LNCaP clone FGC (cell line): ENCODE measurements around the gene CFAP73.

ENCODE experiments used
- DNase-seq: peaks from one replicate; pipeline ENCODE4 v3.0.0-alpha.2; 2011; ENCODE audit warnings: low read depth
- H3K4me3 ChIP-seq: 2 replicates; pipeline ENCODE4 v1.5.1; 2011; ENCODE audit warnings: mild to moderate bottlenecking, low read depth, low read length, control low read depth
- CTCF ChIP-seq: IDR thresholded peaks from 2 replicates; pipeline ENCODE4 v1.5.1; 2012; ENCODE audit warnings: mild to moderate bottlenecking; ENCODE audit not compliant: control insufficient read depth, insufficient read depth; ENCODE audit errors: extremely low read depth

The CFAP73 gene

GRCh38 chr12:113164014-113164413, 14.5 kb downstream of the CFAP73 start:
- DNase-seq = no peak
- no peak overlapping the region for H3K4me3 ChIP-seq
- no peak for TF ChIP-seq CTCF

GRCh38 chr12:113165521-113166450, 16.3 kb downstream of the CFAP73 start:
- DNase-seq = no peak
- no peak for TF ChIP-seq CTCF
- no peak overlapping the region for H3K4me3 ChIP-seq

GRCh38 chr12:113167868-113168267, 18.3 kb downstream of the CFAP73 start:
- H3K4me3 ChIP-seq = no peak overlapping the region
- no peak for DNase-seq
- TF ChIP-seq CTCF = no peak

- no peak for TF ChIP-seq CTCF
- no peak for DNase-seq
- H3K4me3 ChIP-seq = no peak overlapping the region
Measured at GRCh38 chr12:113169697-113170096, 20.2 kb downstream of the CFAP73 start.

- no peak for DNase-seq
- TF ChIP-seq CTCF = no peak
- no peak overlapping the region for H3K4me3 ChIP-seq
Measured at GRCh38 chr12:113170457-113170856, 20.9 kb downstream of the CFAP73 start.

GRCh38 chr12:113170926-113171325, 21.4 kb downstream of the CFAP73 start:
- DNase-seq = no peak
- no peak overlapping the region for H3K4me3 ChIP-seq
- TF ChIP-seq CTCF = no peak

GRCh38 chr12:113171543-113171942, 22.0 kb downstream of the CFAP73 start:
- no peak for TF ChIP-seq CTCF
- H3K4me3 ChIP-seq = no peak overlapping the region
- DNase-seq = no peak
